ENCODE data around the gene NEGR1.

The NEGR1 gene

GRCh38 chr1:72075425-72075824, 206.9 kb downstream of the NEGR1 start:
- Histone ChIP-seq H4K20me1 (ENCODE audit: insufficient read depth, low read length, poor library complexity, severe bottlenecking) (no peaks in the 10 kb centered on the region), H3K9ac (ENCODE audit: low read depth, low read length, poor library complexity, severe bottlenecking) (no peak overlapping the region), H3K4me2 (ENCODE audit: low read depth, low read length, poor library complexity, severe bottlenecking) (no peak overlapping the region)

DNA sequence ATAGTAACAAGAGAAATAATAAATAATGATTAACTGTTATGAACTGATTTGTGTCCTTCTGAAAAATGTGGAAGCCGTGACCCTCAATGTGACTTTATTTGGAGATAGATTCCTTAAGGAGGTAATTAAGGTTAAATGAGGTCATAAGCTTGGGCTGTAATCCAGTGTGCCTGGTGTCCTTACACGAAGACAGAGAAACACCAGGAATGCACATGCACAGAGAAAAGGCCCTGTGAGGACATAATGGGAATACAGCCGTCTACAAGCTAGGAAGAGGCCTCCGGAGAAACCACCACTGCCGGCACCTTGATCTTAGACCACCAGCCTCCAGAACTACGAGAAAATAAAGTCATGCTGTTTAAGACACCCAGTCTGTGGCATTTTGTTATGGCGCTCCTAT, 215.9 kb downstream of the NEGR1 start:
- no peaks in the 10 kb centered on the region for H3K9me2 ChIP-seq (replicated peaks; ENCODE audit: low read depth, low read length)
- H3F3A ChIP-seq (ENCODE audit: low read depth), result no peaks in the 10 kb centered on the region
- no peak for TF ChIP-seq EZH2phosphoT487 (IDR thresholded peaks at IDR 0.05; ENCODE audit: borderline replicate concordance)
- TF ChIP-seq, protein P1, sequence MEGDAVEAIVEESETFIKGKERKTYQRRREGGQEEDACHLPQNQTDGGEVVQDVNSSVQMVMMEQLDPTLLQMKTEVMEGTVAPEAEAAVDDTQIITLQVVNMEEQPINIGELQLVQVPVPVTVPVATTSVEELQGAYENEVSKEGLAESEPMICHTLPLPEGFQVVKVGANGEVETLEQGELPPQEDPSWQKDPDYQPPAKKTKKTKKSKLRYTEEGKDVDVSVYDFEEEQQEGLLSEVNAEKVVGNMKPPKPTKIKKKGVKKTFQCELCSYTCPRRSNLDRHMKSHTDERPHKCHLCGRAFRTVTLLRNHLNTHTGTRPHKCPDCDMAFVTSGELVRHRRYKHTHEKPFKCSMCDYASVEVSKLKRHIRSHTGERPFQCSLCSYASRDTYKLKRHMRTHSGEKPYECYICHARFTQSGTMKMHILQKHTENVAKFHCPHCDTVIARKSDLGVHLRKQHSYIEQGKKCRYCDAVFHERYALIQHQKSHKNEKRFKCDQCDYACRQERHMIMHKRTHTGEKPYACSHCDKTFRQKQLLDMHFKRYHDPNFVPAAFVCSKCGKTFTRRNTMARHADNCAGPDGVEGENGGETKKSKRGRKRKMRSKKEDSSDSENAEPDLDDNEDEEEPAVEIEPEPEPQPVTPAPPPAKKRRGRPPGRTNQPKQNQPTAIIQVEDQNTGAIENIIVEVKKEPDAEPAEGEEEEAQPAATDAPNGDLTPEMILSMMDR (conservative IDR thresholded peaks at IDR 0.05; ENCODE audit: low read length), result no peak
- H3K9me3 ChIP-seq (ENCODE audit: insufficient read depth, low read depth, low read length), result no peaks in the 10 kb centered on the region
- H3K27me3 ChIP-seq (ENCODE audit: insufficient read depth, low read length, poor library complexity, severe bottlenecking), result no peaks in the 10 kb centered on the region
- no peaks in the 10 kb centered on the region for H4K20me1 ChIP-seq (ENCODE audit: insufficient read depth, low read length, poor library complexity, severe bottlenecking)
- no peak overlapping the region for H3K4me3 ChIP-seq (ENCODE audit: low read length, poor library complexity, severe bottlenecking)
- H3K9ac ChIP-seq (ENCODE audit: low read depth, low read length, poor library complexity, severe bottlenecking), result no peak overlapping the region
- H3K79me2 ChIP-seq (ENCODE audit: insufficient read depth, low read length), result no peaks in the 10 kb centered on the region
- no peak overlapping the region for H3K4me2 ChIP-seq (ENCODE audit: low read depth, low read length, poor library complexity, severe bottlenecking)
- no peaks in the 10 kb centered on the region for H3K36me3 ChIP-seq (ENCODE audit: insufficient read depth, low read length)
- H2AFZ ChIP-seq (ENCODE audit: low read length), result no peak overlapping the region
- no peaks in the 10 kb centered on the region for H3K4me1 ChIP-seq (ENCODE audit: insufficient read depth, low read length, poor library complexity, severe bottlenecking)

More at GRCh38 chr1:72075425-72075824, 206.9 kb downstream of the NEGR1 start:
- H3K4me1 ChIP-seq (ENCODE audit: insufficient read depth, low read length, poor library complexity, severe bottlenecking), result no peaks in the 10 kb centered on the region
- TF ChIP-seq, protein P1 (conservative IDR thresholded peaks at IDR 0.05; ENCODE audit: low read length), result no peak
- TF ChIP-seq EZH2phosphoT487 (IDR thresholded peaks at IDR 0.05; ENCODE audit: borderline replicate concordance), result no peak
- H3K9me2 ChIP-seq (replicated peaks; ENCODE audit: low read depth, low read length), result no peaks in the 10 kb centered on the region
- no peak overlapping the region for H2AFZ ChIP-seq (ENCODE audit: low read length)
- no peaks in the 10 kb centered on the region for H3K79me2 ChIP-seq (ENCODE audit: insufficient read depth, low read length)
- H3K9me3 ChIP-seq (ENCODE audit: insufficient read depth, low read depth, low read length), result no peaks in the 10 kb centered on the region
- no peaks in the 10 kb centered on the region for H3K36me3 ChIP-seq (ENCODE audit: insufficient read depth, low read length)
- no peak overlapping the region for H3K4me3 ChIP-seq (ENCODE audit: low read length, poor library complexity, severe bottlenecking)
- no peaks in the 10 kb centered on the region for H3K27me3 ChIP-seq (ENCODE audit: insufficient read depth, low read length, poor library complexity, severe bottlenecking)
- H3F3A ChIP-seq (ENCODE audit: low read depth), result no peaks in the 10 kb centered on the region

- H3K4me3 ChIP-seq (ENCODE audit: low read length, poor library complexity, severe bottlenecking), result no peak overlapping the region
- no peaks in the 10 kb centered on the region for H3K36me3 ChIP-seq (ENCODE audit: insufficient read depth, low read length)
- no peaks in the 10 kb centered on the region for H3K9me3 ChIP-seq (ENCODE audit: insufficient read depth, low read depth, low read length)
- no peak overlapping the region for H3K9ac ChIP-seq (ENCODE audit: low read depth, low read length, poor library complexity, severe bottlenecking)
- H3K4me2 ChIP-seq (ENCODE audit: low read depth, low read length, poor library complexity, severe bottlenecking), result no peak overlapping the region
- 0 out of 2 replicates have a peak overlapping the region, but pooled peaks have one; percentile 7 for H2AFZ ChIP-seq (ENCODE audit: low read length)
- no peaks in the 10 kb centered on the region for H3F3A ChIP-seq (ENCODE audit: low read depth)
- no peaks in the 10 kb centered on the region for H3K9me2 ChIP-seq (replicated peaks; ENCODE audit: low read depth, low read length)
- no peaks in the 10 kb centered on the region for H3K27me3 ChIP-seq (ENCODE audit: insufficient read depth, low read length, poor library complexity, severe bottlenecking)
- no peaks in the 10 kb centered on the region for H3K4me1 ChIP-seq (ENCODE audit: insufficient read depth, low read length, poor library complexity, severe bottlenecking)
- TF ChIP-seq, protein P1 (conservative IDR thresholded peaks at IDR 0.05; ENCODE audit: low read length), result no peak
- no peak for TF ChIP-seq EZH2phosphoT487 (IDR thresholded peaks at IDR 0.05; ENCODE audit: borderline replicate concordance)
- H3K79me2 ChIP-seq (ENCODE audit: insufficient read depth, low read length), result no peaks in the 10 kb centered on the region
- H4K20me1 ChIP-seq (ENCODE audit: insufficient read depth, low read length, poor library complexity, severe bottlenecking), result no peaks in the 10 kb centered on the region
These were observed 217.9 kb downstream of the NEGR1 start for GRCh38 chr1:72064196-72065075.

Data from Loucy (cell line).